Activated CD8-positive, alpha-beta T cell treated with anti-CD3 and anti-CD28 coated beads, Interleukin-2, amount 10 ng/mL, durations not matched to agents 7 days and 5 days (primary cell): ENCODE data around the gene PSMD1. TPM values are rescaled to one million over a fixed set of nuclear protein-coding genes. Genes with fewer than 3 reads are reported as not detected.
"Not testable (repeated sequence)": the region's sequence is repeated elsewhere in the genome, so short reads cannot be mapped to it uniquely, and the experiment has no call there.

ENCODE experiments used
- ATAC-seq: fragments of 150-1000 bp; cut with Tn5 transposase; one replicate; pipeline ENCODE4 v1.10.0; 2021; ENCODE audit warnings: moderate library complexity
- CTCF ChIA-PET: fragments of 350-600 bp; sonication (Branson Sonifier 250); formaldehyde crosslinking; loops from one replicate; lab custom pipeline; 2021; ENCODE audit warnings: antibody characterized with exemption; lab: Charles Lee
- POLR2A ChIA-PET: fragments of 350-600 bp; sonication (Branson Sonifier 250); formaldehyde crosslinking; loops from one replicate; lab custom pipeline; 2021; ENCODE audit warnings: antibody characterized with exemption; lab: Charles Lee
- DNase-seq: peaks from one replicate; pipeline ENCODE4 v3.0.0-alpha.2; 2020
- H3K27ac Mint-ChIP-seq: one replicate; pipeline ENCODE4 v1.8.0; 2021; ENCODE audit warnings: mild to moderate bottlenecking, mixed read lengths
- H3K27me3 Mint-ChIP-seq: one replicate; pipeline ENCODE4 v1.8.0; 2021; ENCODE audit warnings: low read depth, mixed read lengths
- H3K36me3 Mint-ChIP-seq: one replicate; pipeline ENCODE4 v1.8.0; 2021; ENCODE audit warnings: low read depth, mixed read lengths
- H3K4me1 Mint-ChIP-seq: one replicate; pipeline ENCODE4 v1.8.0; 2021; ENCODE audit warnings: low read depth, mixed read lengths
- H3K4me3 Mint-ChIP-seq: one replicate; pipeline ENCODE4 v1.8.0; 2021; ENCODE audit warnings: mild to moderate bottlenecking, mixed read lengths
- H3K9me3 Mint-ChIP-seq: one replicate; pipeline ENCODE4 v1.8.0; 2022; ENCODE audit warnings: mixed read lengths; ENCODE audit not compliant: insufficient read depth
- total RNA-seq, 2 experiments: library from RNA; stranded (reverse); gene quantifications; one replicate each; pipeline ENCODE4 v1.2.3, GENCODE V29; 2021

PSMD1 gene
- total RNA-seq, 2 experiments from 2014 or later = 92.8 to 94.1 TPM

DNA sequence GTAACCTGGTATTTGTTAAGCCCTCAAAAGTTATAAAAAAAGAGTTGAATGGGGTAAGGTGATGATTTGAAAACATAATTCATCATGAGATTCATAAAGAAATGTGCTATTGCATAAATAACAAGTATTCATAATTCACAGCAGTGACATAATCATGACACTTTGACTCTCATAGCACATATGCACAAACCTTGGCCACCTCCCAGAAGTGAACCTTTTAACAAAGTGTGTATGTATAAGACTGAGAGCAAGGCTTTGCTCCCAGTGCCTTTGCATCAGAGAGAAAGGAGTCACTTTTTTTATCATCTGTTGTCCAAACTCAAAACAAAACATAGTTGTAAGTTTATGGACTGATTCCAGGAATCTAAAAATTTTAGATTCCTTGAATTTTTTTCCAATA is 83.1 kb downstream of the PSMD1 start:
- H3K4me3 Mint-ChIP-seq = no peak overlapping the region
- CTCF ChIA-PET = no interaction called here

DNA sequence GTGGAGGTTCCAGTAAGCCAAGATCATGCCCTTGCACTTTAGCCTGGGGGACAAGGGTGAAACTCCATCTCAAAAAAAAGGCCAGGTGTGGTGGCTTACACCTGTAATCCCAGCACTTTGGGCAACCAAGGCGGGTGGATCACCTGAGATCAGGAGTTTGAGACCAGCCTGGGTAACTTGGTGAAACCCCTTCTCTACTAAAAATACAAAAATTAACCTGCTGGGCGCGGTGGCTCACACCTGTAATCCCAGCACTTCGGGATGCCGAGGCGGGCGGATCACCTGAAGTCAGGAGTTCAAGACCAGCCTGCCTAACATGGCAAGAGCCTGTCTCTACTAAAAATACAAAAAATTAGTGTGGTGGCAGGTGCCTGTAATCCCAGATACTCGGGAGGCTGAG is 84.1 kb downstream of the PSMD1 start:
- POLR2A ChIA-PET, H3K9me3 Mint-ChIP-seq, H3K36me3 Mint-ChIP-seq, CTCF ChIA-PET, H3K4me3 Mint-ChIP-seq, ATAC-seq, H3K27ac Mint-ChIP-seq, H3K4me1 Mint-ChIP-seq, DNase-seq, H3K27me3 Mint-ChIP-seq: not testable (repeated sequence)

More for the DNA sequence above, 83.1 kb downstream of the PSMD1 start:
- H3K27ac Mint-ChIP-seq = no peak overlapping the region
- H3K36me3 Mint-ChIP-seq = peaks cover 10% of the 10 kb centered on the region
- POLR2A ChIA-PET = no interaction called here
- H3K9me3 Mint-ChIP-seq = no peaks in the 10 kb centered on the region
- DNase-seq = no peak
- no peak for ATAC-seq
- H3K27me3 Mint-ChIP-seq = no peaks in the 10 kb centered on the region
- H3K4me1 Mint-ChIP-seq = no peaks in the 10 kb centered on the region

DNA sequence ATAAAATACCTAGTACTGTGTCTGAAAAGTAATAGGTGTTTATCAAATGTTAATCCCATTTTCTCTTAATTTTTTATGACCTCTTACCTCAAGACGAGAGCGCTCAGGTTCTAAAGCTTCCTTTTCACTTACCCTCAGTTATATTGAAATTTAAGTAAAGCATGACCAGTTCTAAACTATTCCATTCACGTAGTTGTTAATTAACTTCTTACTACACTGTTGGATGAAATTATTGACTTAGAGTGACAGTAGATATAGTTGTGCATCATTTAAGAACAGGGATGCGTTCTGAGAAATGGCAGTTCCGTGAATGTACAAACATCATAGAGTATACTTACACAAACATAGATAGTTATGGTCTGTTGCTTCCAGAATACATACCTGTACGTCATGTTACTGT is 88.2 kb downstream of the PSMD1 start:
- ATAC-seq (no peak), DNase-seq (no peak)
- ChIA-PET POLR2A (no interaction called here), CTCF (no interaction called here)
- Mint-ChIP-seq H3K9me3 (no peaks in the 10 kb centered on the region), H3K27me3 (no peaks in the 10 kb centered on the region), H3K27ac (no peak overlapping the region), H3K4me3 (no peak overlapping the region), H3K36me3 (peaks cover 30% of the 10 kb centered on the region), H3K4me1 (no peaks in the 10 kb centered on the region)

DNA sequence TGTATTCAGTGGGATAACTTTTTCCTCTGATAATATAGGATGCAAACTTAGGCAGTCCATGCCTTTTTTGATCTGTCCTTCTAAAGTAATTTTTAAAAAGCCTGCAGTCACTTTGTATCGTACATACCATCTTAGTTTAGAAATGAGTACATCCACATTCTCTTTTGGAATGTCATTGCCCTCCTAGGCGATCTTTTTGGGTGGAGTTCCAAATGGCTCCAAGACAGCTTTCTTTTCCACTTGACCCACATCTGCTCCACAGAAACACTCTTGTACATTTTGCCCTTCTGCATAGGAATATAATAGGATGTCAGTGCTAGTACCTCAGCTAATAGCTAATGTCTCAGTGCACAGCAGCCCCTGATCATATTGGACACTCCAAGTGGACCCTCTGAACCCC is 90.0 kb downstream of the PSMD1 start:
- ATAC-seq (no peak), DNase-seq (no peak)
- ChIA-PET CTCF (interaction anchor here (1.1 kb wide), 1 partner anchor 93 kb away, joined by 3 read pairs; no protein-coding TSS in a partner anchor), POLR2A (no interaction called here)
- Mint-ChIP-seq H3K36me3 (peaks cover 29% of the 10 kb centered on the region), H3K27me3 (no peaks in the 10 kb centered on the region), H3K4me1 (no peaks in the 10 kb centered on the region), H3K27ac (no peak overlapping the region), H3K4me3 (no peak overlapping the region), H3K9me3 (no peaks in the 10 kb centered on the region)

DNA sequence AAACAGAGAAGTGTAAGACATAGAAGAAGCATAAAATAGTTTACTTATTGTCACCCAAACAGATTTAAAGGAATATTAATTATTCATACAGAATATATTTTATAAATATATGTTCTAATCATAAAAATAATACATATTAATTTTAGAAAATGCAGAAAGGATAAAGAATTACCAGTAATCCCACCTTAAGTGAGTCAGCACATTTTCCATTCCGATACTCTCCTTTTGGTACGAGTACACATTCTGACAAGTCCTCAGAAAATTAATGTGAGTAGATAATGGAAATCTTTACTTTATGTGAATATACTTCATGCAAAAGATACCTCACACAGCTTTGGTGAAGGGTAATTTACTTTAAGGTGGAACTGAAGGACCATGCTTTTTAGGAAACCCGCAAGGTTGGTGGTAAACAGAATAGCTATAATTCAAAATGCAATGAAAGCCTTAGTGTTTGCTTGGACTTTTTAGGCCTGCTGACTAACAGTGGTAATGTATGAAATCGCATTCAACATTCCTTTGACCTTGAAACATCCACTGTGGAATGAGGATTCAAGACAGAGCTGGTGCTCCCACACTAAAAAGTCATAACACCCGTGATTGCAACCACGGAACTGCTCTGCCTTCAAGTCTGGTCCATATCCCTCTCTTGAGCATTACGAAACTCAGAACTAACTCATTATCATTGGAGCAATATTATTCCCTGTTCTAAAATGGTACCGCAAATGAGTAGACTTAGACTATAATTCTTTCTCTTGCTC is 96.3 kb downstream of the PSMD1 start:
- no peaks in the 10 kb centered on the region for H3K9me3 Mint-ChIP-seq
- no peak overlapping the region for H3K27ac Mint-ChIP-seq
- ChIA-PET CTCF (no interaction called here), POLR2A (no interaction called here)
- ATAC-seq (no peak), DNase-seq (no peak)
- peaks cover 31% of the 10 kb centered on the region for H3K36me3 Mint-ChIP-seq
- H3K27me3 Mint-ChIP-seq = no peaks in the 10 kb centered on the region
- no peak overlapping the region for H3K4me3 Mint-ChIP-seq
- H3K4me1 Mint-ChIP-seq = no peaks in the 10 kb centered on the region

DNA sequence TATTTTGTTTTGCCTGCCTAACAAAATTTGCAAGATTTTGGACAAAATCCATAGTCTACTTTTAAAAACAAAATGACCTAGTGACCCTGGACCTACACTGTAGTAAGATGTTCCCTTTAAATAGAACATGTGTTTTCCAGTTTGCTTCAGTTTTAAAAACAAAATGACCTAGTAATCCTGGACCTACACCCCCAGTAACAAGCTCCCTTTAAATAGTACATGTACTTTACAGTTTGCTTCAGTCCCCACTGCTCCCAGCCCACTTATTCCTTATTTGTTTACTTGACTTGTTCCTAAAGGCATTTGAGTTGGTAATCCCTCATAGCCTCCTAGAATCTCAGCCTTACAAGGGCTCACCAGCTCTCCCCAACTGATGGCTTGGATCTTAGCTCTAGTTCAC is 102.6 kb downstream of the PSMD1 start:
- CTCF ChIA-PET = interaction anchor here (1.5 kb wide), 1 partner anchor 9 kb away, joined by 3 read pairs; no protein-coding TSS in a partner anchor
- POLR2A ChIA-PET = no interaction called here
- DNase-seq (no peak), ATAC-seq (no peak)
- H3K9me3 Mint-ChIP-seq = no peaks in the 10 kb centered on the region
- H3K4me3 Mint-ChIP-seq = no peak overlapping the region
- H3K36me3 Mint-ChIP-seq = peaks cover 29% of the 10 kb centered on the region
- peaks cover 15% of the 10 kb centered on the region for H3K4me1 Mint-ChIP-seq
- no peaks in the 10 kb centered on the region for H3K27me3 Mint-ChIP-seq
- H3K27ac Mint-ChIP-seq = no peak overlapping the region

DNA sequence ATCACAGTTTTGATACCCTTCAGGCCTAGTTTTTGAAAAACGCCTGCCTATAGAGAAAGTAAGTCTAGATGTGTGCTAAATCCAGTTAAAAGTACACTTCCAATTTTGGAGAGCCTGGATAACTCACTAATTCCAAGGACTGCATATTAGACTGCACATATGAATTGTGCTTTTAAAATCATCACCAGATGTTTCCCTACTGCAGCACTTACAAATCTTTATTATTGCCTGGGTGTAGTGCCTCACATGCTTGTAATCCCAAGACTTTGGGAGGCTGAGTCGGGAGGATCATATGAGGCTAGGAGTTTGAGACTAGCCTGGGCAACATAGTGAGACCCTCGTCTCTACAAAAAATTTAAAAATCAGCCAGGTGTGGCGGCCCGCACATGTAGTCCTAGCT is 104.0 kb downstream of the PSMD1 start:
- DNase-seq = no peak
- H3K4me3 Mint-ChIP-seq = no peak overlapping the region
- CTCF ChIA-PET = no interaction called here
- POLR2A ChIA-PET = no interaction called here
- H3K9me3 Mint-ChIP-seq = no peaks in the 10 kb centered on the region
- peaks cover 15% of the 10 kb centered on the region for H3K4me1 Mint-ChIP-seq
- no peaks in the 10 kb centered on the region for H3K27me3 Mint-ChIP-seq
- no peak overlapping the region for H3K27ac Mint-ChIP-seq
- ATAC-seq = no peak
- peaks cover 30% of the 10 kb centered on the region for H3K36me3 Mint-ChIP-seq

DNA sequence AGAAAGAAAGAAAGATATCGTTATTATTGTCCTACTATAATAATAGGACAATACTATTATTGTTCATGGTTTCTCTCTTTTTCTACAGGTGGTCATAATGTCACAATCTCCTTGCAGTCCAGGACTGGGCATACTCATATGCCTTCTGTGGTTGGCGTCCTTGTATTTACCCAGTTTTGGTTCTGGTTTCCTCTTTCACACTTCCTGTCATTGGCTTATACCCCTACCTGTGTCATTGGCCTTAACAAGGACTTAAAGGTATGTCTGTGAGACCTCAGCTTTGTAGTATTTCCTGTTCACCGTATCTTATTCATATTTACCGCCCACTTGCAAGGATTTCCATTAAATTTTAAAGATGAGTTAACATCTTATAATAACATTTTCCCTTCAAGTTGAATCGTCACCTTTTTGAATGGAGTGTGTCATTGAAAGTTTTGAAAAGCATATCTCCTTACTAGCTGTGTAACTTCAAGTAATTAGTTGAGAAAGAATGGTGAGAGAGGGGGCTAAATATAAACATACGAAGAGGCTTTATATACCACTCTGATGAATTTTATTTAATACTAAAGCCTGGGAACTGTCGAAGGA is 104.7 kb downstream of the PSMD1 start:
- DNase-seq (no peak), ATAC-seq (peak; percentile 68)
- Mint-ChIP-seq H3K36me3 (peaks cover 35% of the 10 kb centered on the region), H3K27ac (peak overlapping the region; percentile 22), H3K4me3 (no peak overlapping the region), H3K4me1 (peaks cover 15% of the 10 kb centered on the region), H3K27me3 (no peaks in the 10 kb centered on the region), H3K9me3 (no peaks in the 10 kb centered on the region)
- ChIA-PET CTCF (interaction anchor here (1.3 to 1.6 kb wide), 2 partner anchors 10 to 19 kb away, joined by 3 to 4 read pairs; no protein-coding TSS in a partner anchor), POLR2A (no interaction called here)

DNA sequence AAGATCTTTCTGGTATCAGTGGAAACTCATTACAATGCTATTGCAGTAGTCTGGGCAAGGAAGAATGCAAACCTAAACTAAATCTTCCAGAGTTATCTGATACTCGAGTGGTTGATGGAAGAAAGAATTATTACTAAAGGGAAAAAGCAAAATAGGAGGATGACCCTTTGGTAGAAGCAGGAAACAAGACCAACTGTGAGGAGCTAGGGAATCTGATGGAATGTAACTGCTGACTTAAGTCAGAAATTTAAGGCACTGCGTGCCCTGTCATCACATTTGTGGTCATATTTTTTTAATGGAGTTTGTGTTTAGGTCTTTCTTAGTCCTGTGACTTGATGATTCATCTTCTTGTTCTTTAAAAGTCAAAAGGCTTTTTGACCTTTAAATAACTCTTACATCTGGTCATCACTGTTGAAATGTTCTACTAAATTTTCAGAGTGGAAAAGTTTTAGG is 105.2 kb downstream of the PSMD1 start:
- DNase-seq (no peak), ATAC-seq (no peak)
- H3K27ac Mint-ChIP-seq = no peak overlapping the region
- H3K36me3 Mint-ChIP-seq = peaks cover 39% of the 10 kb centered on the region
- H3K4me3 Mint-ChIP-seq = no peak overlapping the region
- H3K9me3 Mint-ChIP-seq = no peaks in the 10 kb centered on the region
- H3K4me1 Mint-ChIP-seq = peaks cover 15% of the 10 kb centered on the region
- ChIA-PET CTCF (interaction anchor here (1.0 to 1.6 kb wide), 3 partner anchors 11 to 244 kb away, joined by 3 to 4 read pairs (median 3); no protein-coding TSS in a partner anchor), POLR2A (no interaction called here)
- no peaks in the 10 kb centered on the region for H3K27me3 Mint-ChIP-seq

DNA sequence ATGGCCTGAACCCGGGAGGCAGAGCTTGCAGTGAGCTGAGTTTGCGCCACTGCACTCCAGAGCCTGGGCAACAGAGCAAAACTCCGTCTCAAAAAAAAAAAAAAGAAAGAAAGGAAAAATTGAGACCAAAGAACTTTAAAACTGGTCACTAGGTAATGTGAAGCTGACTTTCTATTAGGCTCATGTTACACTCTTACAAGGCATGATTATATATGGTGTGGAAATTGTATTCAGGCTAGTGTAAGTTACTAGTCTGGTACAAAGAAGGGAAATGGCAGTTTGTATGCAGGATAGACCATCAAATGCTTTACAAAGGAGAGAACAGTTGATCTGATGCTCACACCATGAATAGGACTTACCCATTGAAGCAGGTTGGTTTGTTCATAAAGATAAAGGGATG is 106.3 kb downstream of the PSMD1 start:
- no peaks in the 10 kb centered on the region for H3K27me3 Mint-ChIP-seq
- ChIA-PET CTCF (interaction anchor here (1.6 kb wide), 1 partner anchor 17 kb away, joined by 4 read pairs; no protein-coding TSS in a partner anchor), POLR2A (no interaction called here)
- H3K27ac Mint-ChIP-seq = no peak overlapping the region
- no peak for ATAC-seq
- peaks cover 15% of the 10 kb centered on the region for H3K4me1 Mint-ChIP-seq
- H3K36me3 Mint-ChIP-seq = peaks cover 50% of the 10 kb centered on the region
- no peak overlapping the region for H3K4me3 Mint-ChIP-seq
- no peaks in the 10 kb centered on the region for H3K9me3 Mint-ChIP-seq
- no peak for DNase-seq

DNA sequence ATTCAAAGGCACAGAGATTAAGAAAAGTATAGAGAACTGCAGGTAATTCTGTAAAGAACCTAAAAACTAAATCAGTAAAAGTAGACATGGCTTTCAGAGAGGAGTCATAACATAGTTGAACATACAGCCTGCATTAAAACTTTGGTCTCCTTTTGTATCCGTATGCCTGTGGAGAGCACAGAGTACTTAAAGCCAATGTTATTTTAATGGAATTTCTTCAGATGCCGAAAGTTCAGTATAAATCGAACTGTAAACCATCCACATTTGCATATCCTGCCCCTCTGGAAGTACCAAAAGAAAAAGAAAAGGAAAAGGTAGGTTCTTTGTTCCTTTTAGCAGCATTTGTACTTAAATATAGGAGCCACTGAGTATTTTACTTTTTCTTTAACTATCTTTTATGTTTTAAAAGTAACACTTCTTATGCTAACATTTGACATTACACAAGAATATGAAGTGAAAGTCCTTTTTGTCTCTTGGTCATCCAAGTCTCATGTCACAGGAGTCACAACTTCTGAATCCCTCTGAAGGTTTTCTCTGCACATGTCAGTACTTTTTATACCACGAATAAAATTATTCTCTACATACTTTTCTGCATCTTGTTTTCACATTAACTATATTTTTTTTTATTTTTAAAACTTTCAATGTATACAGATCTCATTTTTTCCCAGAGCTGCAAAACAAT is 106.9 kb downstream of the PSMD1 start:
- no peak overlapping the region for H3K4me3 Mint-ChIP-seq
- H3K36me3 Mint-ChIP-seq = peaks cover 50% of the 10 kb centered on the region
- no peak overlapping the region for H3K27ac Mint-ChIP-seq
- no peaks in the 10 kb centered on the region for H3K27me3 Mint-ChIP-seq
- CTCF ChIA-PET = no interaction called here
- ATAC-seq = no peak
- H3K4me1 Mint-ChIP-seq = peaks cover 17% of the 10 kb centered on the region
- DNase-seq = no peak
- POLR2A ChIA-PET = no interaction called here
- no peaks in the 10 kb centered on the region for H3K9me3 Mint-ChIP-seq
